ENCODE results near the gene EIF5A2. TPM values are rescaled to one million over a fixed set of nuclear protein-coding genes. Genes with fewer than 3 reads are reported as not detected.

Gene EIF5A2
- total and polyA plus RNA-seq, 7 donors = 0.46 to 4.0 (median 1.9) TPM

DNA sequence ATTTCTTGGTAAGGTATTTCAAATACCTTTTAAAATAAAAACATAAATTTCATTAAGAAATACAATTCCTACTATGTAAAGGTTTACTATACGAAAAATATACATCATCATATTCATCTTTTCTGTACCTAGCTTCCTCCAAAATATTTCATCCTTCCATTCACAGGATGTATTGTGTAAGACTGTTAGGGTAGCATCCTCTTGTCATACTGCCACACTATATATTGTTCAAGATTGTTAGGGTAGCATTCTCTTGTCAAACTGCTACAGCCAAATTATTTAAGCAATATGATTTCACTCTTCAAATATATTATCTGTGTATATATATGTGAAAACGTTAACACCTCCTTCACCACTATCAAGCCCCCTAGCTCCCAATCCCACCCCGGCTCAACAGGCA lies 41.9 kb downstream of the EIF5A2 start:
- H3K4me3 ChIP-seq = no peak overlapping the region
- 84 to 92% (median 90%) methylated on average over 3 of the region's 3 CpGs for WGBS, 3 donors
- H3K36me3 ChIP-seq (ENCODE audit: insufficient read depth in 1 of 2, low read depth in 1 of 2) = peaks cover 4 to 40% of the 10 kb centered on the region in 2 donors
- peaks cover 20% of the 10 kb centered on the region for H3K4me1 ChIP-seq
- TF ChIP-seq, protein P1, sequence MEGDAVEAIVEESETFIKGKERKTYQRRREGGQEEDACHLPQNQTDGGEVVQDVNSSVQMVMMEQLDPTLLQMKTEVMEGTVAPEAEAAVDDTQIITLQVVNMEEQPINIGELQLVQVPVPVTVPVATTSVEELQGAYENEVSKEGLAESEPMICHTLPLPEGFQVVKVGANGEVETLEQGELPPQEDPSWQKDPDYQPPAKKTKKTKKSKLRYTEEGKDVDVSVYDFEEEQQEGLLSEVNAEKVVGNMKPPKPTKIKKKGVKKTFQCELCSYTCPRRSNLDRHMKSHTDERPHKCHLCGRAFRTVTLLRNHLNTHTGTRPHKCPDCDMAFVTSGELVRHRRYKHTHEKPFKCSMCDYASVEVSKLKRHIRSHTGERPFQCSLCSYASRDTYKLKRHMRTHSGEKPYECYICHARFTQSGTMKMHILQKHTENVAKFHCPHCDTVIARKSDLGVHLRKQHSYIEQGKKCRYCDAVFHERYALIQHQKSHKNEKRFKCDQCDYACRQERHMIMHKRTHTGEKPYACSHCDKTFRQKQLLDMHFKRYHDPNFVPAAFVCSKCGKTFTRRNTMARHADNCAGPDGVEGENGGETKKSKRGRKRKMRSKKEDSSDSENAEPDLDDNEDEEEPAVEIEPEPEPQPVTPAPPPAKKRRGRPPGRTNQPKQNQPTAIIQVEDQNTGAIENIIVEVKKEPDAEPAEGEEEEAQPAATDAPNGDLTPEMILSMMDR (IDR thresholded peaks at IDR 0.05) = no peak
- DNase-seq (no peak), ATAC-seq (no peak)
- H3K27ac ChIP-seq = no peak overlapping the region
- intact Hi-C loops (cut with DNase I) = no loop called here
- no peaks in the 10 kb centered on the region for H3K27me3 ChIP-seq (ENCODE audit: insufficient read depth in 3 of 3, low read length in 2 of 3)
- H3K9me3 ChIP-seq = no peaks in the 10 kb centered on the region

DNA sequence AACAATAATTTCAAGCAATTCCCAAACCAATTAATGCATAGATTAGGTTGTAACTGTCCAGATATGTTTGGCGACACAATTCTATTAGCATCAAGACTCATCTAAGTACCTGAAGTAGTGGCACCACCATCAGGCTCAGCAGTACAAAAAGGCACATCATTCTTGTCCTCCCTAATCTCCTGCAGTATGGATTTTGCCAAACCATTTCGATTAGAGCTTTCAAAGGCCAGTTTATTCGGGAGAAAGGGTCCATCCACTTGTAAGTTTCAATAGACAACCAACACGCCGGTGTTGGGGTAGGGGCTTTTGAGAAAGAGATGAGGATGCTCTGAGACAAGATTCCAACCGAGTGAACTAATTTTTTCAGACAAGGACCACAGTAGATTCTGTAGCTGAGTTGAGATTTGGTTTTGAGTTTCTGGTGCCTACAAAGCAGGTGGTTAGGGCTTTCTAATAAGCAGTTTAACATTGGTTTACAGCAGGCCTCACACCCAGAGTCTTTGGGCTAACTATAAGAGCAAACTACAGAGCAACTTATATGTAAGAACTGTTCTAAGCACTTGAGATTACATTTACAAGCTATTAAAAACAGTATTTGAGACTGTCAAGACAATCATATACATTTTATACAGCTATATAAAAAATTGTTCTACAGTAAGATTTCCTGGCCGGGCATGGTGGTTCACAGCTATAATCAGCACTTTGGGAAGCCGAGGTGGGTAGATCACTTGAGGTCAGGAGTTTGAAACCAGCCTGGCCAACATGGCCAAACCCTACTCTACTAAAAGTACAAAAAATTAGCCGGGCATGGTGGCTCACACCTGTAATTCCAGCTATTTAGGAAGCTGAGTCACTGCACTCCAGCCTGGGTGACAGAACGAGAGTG lies 43.0 kb downstream of the EIF5A2 start:
- H3K27me3 ChIP-seq (ENCODE audit: insufficient read depth in 3 of 3, low read length in 2 of 3) = no peaks in the 10 kb centered on the region
- 82 to 89% (median 87%) methylated on average over 10 of the region's 10 CpGs for WGBS, 3 donors
- TF ChIP-seq, protein P1 (IDR thresholded peaks at IDR 0.05) = no peak
- intact Hi-C loops (cut with DNase I) = no loop called here
- ATAC-seq (no peak), DNase-seq (no peak)
- H3K27ac ChIP-seq = no peak overlapping the region
- H3K36me3 ChIP-seq (ENCODE audit: insufficient read depth in 1 of 2, low read depth in 1 of 2) = peaks cover 4 to 40% of the 10 kb centered on the region in 2 donors
- no peaks in the 10 kb centered on the region for H3K9me3 ChIP-seq
- peaks cover 20% of the 10 kb centered on the region for H3K4me1 ChIP-seq
- no peak overlapping the region for H3K4me3 ChIP-seq

DNA sequence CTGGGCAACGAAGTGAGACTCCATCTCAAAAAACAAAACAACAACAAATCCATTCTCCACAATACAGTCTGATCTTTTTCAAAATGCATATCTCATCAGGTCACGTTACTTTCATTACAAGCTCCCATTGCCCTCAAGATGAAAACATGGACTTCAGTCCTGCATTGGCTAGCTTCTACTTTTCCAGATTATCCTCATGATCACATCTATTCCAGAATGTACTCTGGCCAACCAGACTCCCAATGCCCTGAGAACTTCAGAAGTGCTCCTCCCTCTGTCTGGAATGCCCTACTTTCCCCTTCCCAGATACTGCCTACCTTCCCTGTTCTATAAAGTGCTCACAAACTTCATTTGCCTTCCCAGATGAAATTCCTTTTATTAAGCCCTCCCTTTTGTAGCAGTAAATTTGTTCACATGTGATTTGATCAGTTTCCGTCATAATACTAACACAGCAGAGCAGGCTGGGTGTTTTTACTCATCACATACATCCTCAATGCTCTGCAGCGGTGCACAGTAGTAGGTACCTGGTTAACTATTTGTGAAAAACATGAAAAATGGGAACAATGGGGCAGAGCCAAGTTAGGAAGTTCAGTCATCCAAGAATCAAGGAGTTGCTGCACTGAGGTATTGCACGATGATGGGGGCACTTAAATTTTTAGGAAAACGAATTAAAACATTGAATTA lies 43.8 kb downstream of the EIF5A2 start:
- WGBS, 3 donors = 84 to 92% (median 88%) methylated on average over 6 of the region's 6 CpGs
- Histone ChIP-seq H3K36me3 (ENCODE audit: insufficient read depth in 1 of 2, low read depth in 1 of 2) (peaks cover 4 to 40% of the 10 kb centered on the region in 2 donors), H3K4me3 (no peak overlapping the region), H3K9me3 (no peaks in the 10 kb centered on the region), H3K27ac (no peak overlapping the region), H3K27me3 (ENCODE audit: insufficient read depth in 3 of 3, low read length in 2 of 3) (no peaks in the 10 kb centered on the region), H3K4me1 (peaks cover 20% of the 10 kb centered on the region)
- ATAC-seq = no peak
- TF ChIP-seq, protein P1 (IDR thresholded peaks at IDR 0.05) = no peak
- intact Hi-C loops (cut with DNase I) = no loop called here
- DNase-seq = no peak

GRCh38 chr3:170863816-170864215 lies 44.6 kb downstream of the EIF5A2 start:
- DNase-seq (no peak), ATAC-seq (no peak)
- no peaks in the 10 kb centered on the region for H3K27me3 ChIP-seq (ENCODE audit: insufficient read depth in 3 of 3, low read length in 2 of 3)
- WGBS, 3 donors = 80 to 85% (median 84%) methylated on average over 4 of the region's 4 CpGs
- no peak overlapping the region for H3K27ac ChIP-seq
- peaks cover 18% of the 10 kb centered on the region for H3K4me1 ChIP-seq
- TF ChIP-seq, protein P1 (IDR thresholded peaks at IDR 0.05) = no peak
- intact Hi-C loops (cut with DNase I) = no loop called here
- H3K4me3 ChIP-seq = no peak overlapping the region
- peaks cover 4 to 40% of the 10 kb centered on the region in 2 donors for H3K36me3 ChIP-seq (ENCODE audit: insufficient read depth in 1 of 2, low read depth in 1 of 2)
- no peaks in the 10 kb centered on the region for H3K9me3 ChIP-seq
